K562 (cell line): ENCODE results near the gene POLK. TPM values are rescaled to one million over a fixed set of nuclear protein-coding genes. Genes with fewer than 3 reads are reported as not detected.

Source experiments
- ATAC-seq: fragments of 200-7000 bp; cut with Tn5 transposase; 3 replicates; pipeline ENCODE4 v1.9.1; 2020; ENCODE audit warnings: moderate library complexity
- BruUV-seq: library from RNA; stranded (reverse); fragments of 400-500 nt; replicated peaks from 2 replicates; lab custom pipeline; 2021; lab: Mats Ljungman, UMichigan
- CTCF ChIA-PET: fragments of 300-600 bp; formaldehyde crosslinking; extraction: SDS; loops from one replicate; lab custom pipeline; 2021; ENCODE audit warnings: low intra/inter-chr PET ratio; lab: Yijun Ruan, JAX
- POLR2A ChIA-PET: fragments of 300-600, 350-650 bp; sonication (Branson Sonifier 250); formaldehyde crosslinking; extraction: SDS; loops from one replicate; lab custom pipeline; 2021; ENCODE audit warnings: antibody characterized with exemption, inconsistent platforms; lab: Yijun Ruan, JAX
- DNase-seq, 4 experiments: peaks; one replicate each; pipeline versions ENCODE4 v3.0.0 to v3.0.0-alpha.2; 2011 to 2018; ENCODE audit warnings: low spot score in 3 of 4, mixed read lengths in 3 of 4; ENCODE audit errors: extremely low read depth in 1 of 4
- FAIRE-seq: peaks from 2 replicates; lab custom pipeline; 2011; peaks lifted over from hg19 to GRCh38; lab: Jason Lieb, UNC
- H2AFZ ChIP-seq: 2 replicates; pipeline ENCODE4 v1.6.0; 2011; ENCODE audit warnings: low read depth, low read length, control low read depth, inconsistent platforms
- H3K27ac ChIP-seq: fragments of 200-600 bp; 3 replicates; pipeline ENCODE4 v1.8.0; 2011; ENCODE audit warnings: low read depth, mild to moderate bottlenecking, control low read depth, inconsistent platforms, low read length, moderate library complexity, mixed read lengths; ENCODE audit errors: extremely low read depth
- H3K27me3 ChIP-seq, 2 experiments: fragments of 300-600 bp in 1 of 2; 2 replicates in 1 of 2; 3 replicates in 1 of 2; pipeline versions ENCODE4 v1.6.0 to v1.8.0; 2011; ENCODE audit warnings: inconsistent platforms in 2 of 2, low read length in 2 of 2, mild to moderate bottlenecking in 1 of 2, mixed read lengths in 1 of 2, moderate library complexity in 1 of 2; ENCODE audit not compliant: control insufficient read depth in 2 of 2, insufficient read depth in 2 of 2
- H3K36me3 ChIP-seq: fragments of 300-600 bp; 3 replicates; pipeline ENCODE4 v1.8.0; 2011; ENCODE audit warnings: mild to moderate bottlenecking, low read length, inconsistent platforms; ENCODE audit not compliant: control insufficient read depth, insufficient read depth
- H3K4me1 ChIP-seq, 2 experiments: fragments of 200-600 bp in 1 of 2; replicated peaks in 1 of 2; 2 replicates in 1 of 2; 3 replicates in 1 of 2; pipeline versions ENCODE4 v1.5.1 to v1.8.0; 2011; ENCODE audit warnings: inconsistent platforms in 2 of 2, low read length in 2 of 2, mild to moderate bottlenecking in 1 of 2, mixed read lengths in 1 of 2, moderate library complexity in 1 of 2; ENCODE audit not compliant: control insufficient read depth in 2 of 2, insufficient read depth in 2 of 2
- H3K4me2 ChIP-seq: 2 replicates; pipeline ENCODE4 v1.6.1; 2011; ENCODE audit warnings: low read length, control low read depth, inconsistent platforms, mixed read lengths; ENCODE audit not compliant: insufficient read depth
- H3K4me3 ChIP-seq: fragments of 200-600 bp; sonication (generic), shearing (Covaris generic); 2 replicates; pipeline ENCODE4 v1.5.1; 2016; ENCODE audit warnings: control low read depth, inconsistent platforms
- H3K79me2 ChIP-seq: fragments of 200-600 bp; 3 replicates; pipeline ENCODE4 v1.8.0; 2011; ENCODE audit warnings: low read length, inconsistent platforms; ENCODE audit not compliant: control insufficient read depth, insufficient read depth
- H3K9ac ChIP-seq, 2 experiments: 2 replicates each; pipeline versions ENCODE4 v1.6.0 to v1.6.1; 2011; ENCODE audit warnings: low read depth in 2 of 2, low read length in 2 of 2, control low read depth in 1 of 2, inconsistent platforms in 1 of 2, mild to moderate bottlenecking in 1 of 2, mixed read lengths in 1 of 2; ENCODE audit not compliant: insufficient read depth in 1 of 2
- H3K9me1 ChIP-seq: one replicate; pipeline ENCODE4 v1.6.0; 2011; ENCODE audit warnings: inconsistent platforms, mild to moderate bottlenecking, low read length, moderate library complexity; ENCODE audit not compliant: control insufficient read depth, insufficient read depth
- H3K9me3 ChIP-seq: replicated peaks from 2 replicates; pipeline ENCODE4 v1.5.1; 2011; ENCODE audit warnings: low read depth, low read length, inconsistent platforms; ENCODE audit not compliant: control insufficient read depth, insufficient read depth
- H4K20me1 ChIP-seq: replicated peaks from 2 replicates; pipeline ENCODE4 v1.6.1; 2011; ENCODE audit warnings: low read length, inconsistent platforms, mixed read lengths; ENCODE audit not compliant: control insufficient read depth, insufficient read depth
- BDP1 ChIP-seq: IDR thresholded peaks from 3 replicates; pipeline ENCODE4 v1.6.1; 2011; ENCODE audit not compliant: insufficient read length, insufficient read depth
- FOS ChIP-seq: IDR thresholded peaks from 3 replicates; pipeline ENCODE4 v1.6.1; 2011; ENCODE audit not compliant: insufficient read length; ENCODE audit errors: extremely low read depth
- FOXK2 ChIP-seq, 2 experiments: fragments of 450-650 bp; IDR thresholded peaks in 1 of 2; conservative IDR thresholded peaks in 1 of 2; 2 replicates each; pipeline ENCODE4 v1.6.1; 2016; ENCODE audit warnings: low read depth in 2 of 2, mild to moderate bottlenecking in 1 of 2
- HCFC1 ChIP-seq: IDR thresholded peaks from 2 replicates; pipeline ENCODE4 v1.6.1; 2012; ENCODE audit warnings: low read depth, low read length, improper control_type of control experiment
- MBD2 ChIP-seq: sonication (generic); IDR thresholded peaks from 2 replicates; pipeline ENCODE4 v1.6.1; 2016; ENCODE audit warnings: low read depth, borderline replicate concordance
- RAD51 ChIP-seq: fragments of 450-650 bp; IDR thresholded peaks from 2 replicates; pipeline ENCODE4 v1.7.1; 2016; ENCODE audit warnings: low read depth, mild to moderate bottlenecking, borderline replicate concordance
- TFE3 ChIP-seq: fragments of 450-650 bp; formaldehyde crosslinking; IDR thresholded peaks from 2 replicates; pipeline ENCODE4 v1.4.0; 2020; ENCODE audit warnings: mild to moderate bottlenecking, mixed read lengths
- U2AF1 ChIP-seq: fragments of 200-400 bp; formaldehyde crosslinking; optimal IDR thresholded peaks from 2 replicates; pipeline ENCODE3; 2017; ENCODE audit warnings: mild to moderate bottlenecking, low read depth, low read length, moderate library complexity
- USF2 ChIP-seq: sonication (generic); formaldehyde crosslinking; IDR thresholded peaks from 2 replicates; pipeline ENCODE4 v1.5.0; 2020; ENCODE audit warnings: missing genetic modification reagents
- ZC3H11A ChIP-seq: IDR thresholded peaks from 2 replicates; pipeline ENCODE4 v1.6.1; 2012; ENCODE audit warnings: low read depth, low read length, improper control_type of control experiment
- WGBS: fragments of 100-300 bp; shearing (Covaris generic); methylation state at CpG from one replicate; pipeline ENCODE4 v1.1.6; 2016; ENCODE audit warnings: low coverage, mixed read lengths; ENCODE audit not compliant: insufficient coverage; ENCODE audit errors: missing lambda C conversion rate; 5-methylcytosine and 5-hydroxymethylcytosine counted together
- in situ Hi-C: fragments of 300-500 bp; cut with MboI; formaldehyde crosslinking; loops from 4 replicates; pipeline ENCODE4 v1.15.0; 2018; ENCODE audit warnings: inconsistent platforms, mixed read lengths
- intact Hi-C: fragments of 100-400 bp; cut with micrococcal nuclease; formaldehyde crosslinking; loops from 2 replicates; pipeline ENCODE4 v1.14.2; 2022
- polyA plus RNA-seq, 8 experiments: library from polyadenylated mRNA; depleted of rRNA in 4 of 8; stranded (reverse) in 5 of 8; unstranded in 3 of 8; fragments of >200 nt; fragmentation: Nextera tagmentation in 2 of 8; fragmentation: Illumina TruSeq in 1 of 8; extraction: Ambion mirVana in 2 of 8; extraction: Trizol in 1 of 8; gene quantifications; 2 replicates each; pipeline versions ENCODE4 v1.2.1 to v1.2.3, GENCODE V29; 2011 to 2014; ENCODE audit warnings: inconsistent platforms in 1 of 8, missing spikeins in 1 of 8
- total RNA-seq, 7 experiments: library from RNA; depleted of rRNA in 6 of 7; stranded (reverse); fragments of >200 nt in 6 of 7; fragmentation: Illumina TruSeq in 2 of 7; extraction: Trizol in 2 of 7; gene quantifications; 2 replicates each; pipeline versions ENCODE4 v1.2.1 to v1.2.3, GENCODE V29; 2011 to 2021; ENCODE audit warnings: low replicate concordance in 1 of 7
- TF ChIP-seq, protein P1 (sequence below): fragments of 250-450 bp; sonication (Bioruptor Pico); IDR thresholded peaks from 2 replicates; pipeline ENCODE4 v1.8.0; 2022; ENCODE audit warnings: moderate library complexity, mild to moderate bottlenecking, inconsistent platforms

Gene POLK
- total and polyA plus RNA-seq, 9 of the 15 experiments (the other 6 are each of a cell fraction or from before 2014, with no cell fraction given) = 6.1 to 31.6 (median 16.5) TPM

GRCh38 chr5:75571547-75571946 lies 59.9 kb downstream of the POLK start:
- H3K9me3 ChIP-seq = no peaks in the 10 kb centered on the region
- H3K27me3 ChIP-seq = no peaks in the 10 kb centered on the region
- ATAC-seq (no peak), DNase-seq (no peak), FAIRE-seq (no peak)
- in situ Hi-C loops = no loop called here
- intact Hi-C loops = no loop called here
- H4K20me1 ChIP-seq = no peaks in the 10 kb centered on the region
- peaks cover 2 to 21% of the 10 kb centered on the region in 2 experiments for H3K4me1 ChIP-seq
- peak overlapping the region; percentile 31; the same call in 2 of the 3 replicates for H3K27ac ChIP-seq
- TF ChIP-seq, protein P1, sequence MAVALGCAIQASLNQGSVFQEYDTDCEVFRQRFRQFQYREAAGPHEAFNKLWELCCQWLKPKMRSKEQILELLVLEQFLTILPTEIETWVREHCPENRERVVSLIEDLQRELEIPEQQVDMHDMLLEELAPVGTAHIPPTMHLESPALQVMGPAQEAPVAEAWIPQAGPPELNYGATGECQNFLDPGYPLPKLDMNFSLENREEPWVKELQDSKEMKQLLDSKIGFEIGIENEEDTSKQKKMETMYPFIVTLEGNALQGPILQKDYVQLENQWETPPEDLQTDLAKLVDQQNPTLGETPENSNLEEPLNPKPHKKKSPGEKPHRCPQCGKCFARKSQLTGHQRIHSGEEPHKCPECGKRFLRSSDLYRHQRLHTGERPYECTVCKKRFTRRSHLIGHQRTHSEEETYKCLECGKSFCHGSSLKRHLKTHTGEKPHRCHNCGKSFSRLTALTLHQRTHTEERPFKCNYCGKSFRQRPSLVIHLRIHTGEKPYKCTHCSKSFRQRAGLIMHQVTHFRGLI (CRISPR knock-in tag) = no peak
- TF ChIP-seq FOS (no peak), TFE3 (CRISPR knock-in tag) (peak; percentile 61; the same call in 1 of the 2 replicates), ZC3H11A (no peak), HCFC1 (no peak), U2AF1 (no peak), BDP1 (no peak), FOXK2 (conservative IDR thresholded peaks at IDR 0.05 in 1 of 2, IDR thresholded peaks at IDR 0.05 in 1 of 2; ENCODE audit: low read depth in 2 of 2) (no peak), RAD51 (peak; percentile 53; the same call in 1 of the 2 replicates), USF2 (peak; percentile 43; the same call in 1 of the 2 replicates), MBD2 (no peak)
- H3K79me2 ChIP-seq = peaks cover 30% of the 10 kb centered on the region; the same call in 2 of the 3 replicates
- H3K9me1 ChIP-seq = no peaks in the 10 kb centered on the region
- H2AFZ ChIP-seq = no peak overlapping the region
- no peak overlapping the region for H3K4me3 ChIP-seq
- POLR2A ChIA-PET = no interaction called here
- peaks cover 25% of the 10 kb centered on the region; the same call in 2 of the 3 replicates for H3K36me3 ChIP-seq
- H3K9ac ChIP-seq = no peak overlapping the region
- CTCF ChIA-PET = no interaction called here
- no TSS peak for BruUV-seq
- WGBS = 24% methylated on average over 2 of the region's 2 CpGs
- H3K4me2 ChIP-seq = no peak overlapping the region
